NCI-H1930 (cell line): Measurements from ENCODE around the gene ZBED4.

Source experiments
- DNase-seq, 2 experiments: peaks; one replicate each; lab custom pipeline; 2025; lab: John Stamatoyannopoulos, UW

The ZBED4 gene

DNA sequence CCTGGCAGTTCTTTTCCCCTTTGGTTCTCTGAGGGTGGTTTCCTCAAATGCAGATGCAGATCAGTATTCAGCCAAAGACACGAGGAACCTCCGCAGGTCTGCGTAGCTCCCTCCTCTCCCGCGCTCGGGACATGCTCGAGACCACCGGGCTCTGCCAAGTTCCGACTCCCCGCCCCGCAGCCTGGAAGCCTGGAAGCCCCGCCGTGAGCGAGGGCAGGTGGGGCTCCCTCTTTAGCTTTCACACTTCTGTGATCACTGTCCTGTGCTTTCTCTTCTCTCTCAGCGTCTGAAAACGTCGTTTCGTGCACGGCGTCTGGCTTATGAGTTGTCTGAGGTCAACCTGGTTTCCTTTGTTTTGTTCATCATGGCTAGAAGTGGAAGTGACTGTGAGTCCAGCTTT, 26.6 kb downstream of the ZBED4 start:
- no peak for DNase-seq

DNA sequence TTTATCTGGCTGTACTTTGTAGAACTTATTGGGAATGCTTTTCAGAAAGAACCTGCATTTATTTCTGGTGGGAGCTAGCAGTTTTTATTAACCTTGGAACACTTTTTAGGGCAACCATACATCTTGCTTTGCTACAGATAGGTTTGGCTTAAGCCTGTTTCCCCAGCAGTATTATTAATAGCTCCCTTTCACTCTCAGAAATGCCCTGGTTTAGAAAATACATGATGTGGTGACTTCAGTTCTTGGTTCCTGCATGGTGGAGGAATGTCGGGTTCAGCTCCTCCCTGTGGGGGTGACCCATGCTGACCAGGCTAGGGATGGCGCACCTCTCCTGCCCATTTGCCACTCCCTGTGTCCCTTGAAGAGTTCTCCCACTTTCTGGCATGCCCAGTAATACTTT, 28.2 kb downstream of the ZBED4 start:
- DNase-seq = no peak

DNA sequence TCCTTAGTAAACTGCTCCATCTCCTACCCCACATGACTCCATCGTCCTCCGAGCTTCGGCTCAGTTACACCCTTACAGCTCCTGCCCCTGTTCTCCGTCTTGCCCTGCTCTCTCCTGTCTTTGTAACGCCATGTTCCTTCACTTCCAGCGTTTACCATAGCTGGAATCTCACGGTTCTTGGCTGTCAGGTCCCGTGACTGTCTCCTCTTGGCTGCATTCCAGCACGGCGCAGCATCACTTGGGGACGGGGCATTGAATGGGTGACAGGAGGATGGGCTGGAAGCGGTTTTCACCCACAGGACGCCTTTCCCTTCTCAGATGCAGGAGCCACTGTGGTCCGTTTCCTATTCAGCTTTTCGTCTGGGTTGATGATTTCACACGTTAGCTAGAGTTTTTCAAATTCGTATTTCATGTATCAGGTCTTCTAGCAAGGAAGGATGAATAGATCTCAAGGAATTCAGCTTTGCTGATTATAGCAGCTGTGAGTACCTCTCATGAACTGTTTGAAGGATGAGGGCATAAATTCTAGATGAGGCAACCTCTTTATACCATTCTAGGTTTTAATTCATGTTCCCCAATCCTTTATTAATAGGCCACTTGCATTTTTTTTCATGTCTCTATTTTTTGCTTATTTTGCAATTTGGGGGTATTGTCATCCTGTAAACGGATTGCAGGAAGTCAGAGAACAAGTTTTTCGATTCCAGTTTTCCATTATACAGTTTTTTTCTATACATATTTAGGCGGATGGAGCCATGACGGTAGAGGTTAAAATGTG, 29.1 kb downstream of the ZBED4 start:
- DNase-seq = no peak

DNA sequence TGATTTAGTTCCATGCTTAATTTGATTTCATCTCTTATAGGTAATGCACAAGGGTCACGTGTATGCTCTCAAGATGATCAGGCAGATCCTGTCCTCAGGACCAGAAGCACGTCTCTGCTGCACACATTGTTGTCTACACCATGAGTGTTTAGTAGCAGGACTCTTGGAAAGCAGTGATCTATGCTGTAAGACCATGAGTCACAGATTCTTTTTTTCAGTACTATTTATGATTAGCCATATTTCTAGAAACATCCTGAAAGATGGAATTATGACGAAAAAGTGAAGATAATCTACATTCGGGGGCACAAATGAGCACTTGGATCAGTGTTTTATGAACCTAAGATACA, 29.6 kb downstream of the ZBED4 start:
- no peak for DNase-seq

DNA sequence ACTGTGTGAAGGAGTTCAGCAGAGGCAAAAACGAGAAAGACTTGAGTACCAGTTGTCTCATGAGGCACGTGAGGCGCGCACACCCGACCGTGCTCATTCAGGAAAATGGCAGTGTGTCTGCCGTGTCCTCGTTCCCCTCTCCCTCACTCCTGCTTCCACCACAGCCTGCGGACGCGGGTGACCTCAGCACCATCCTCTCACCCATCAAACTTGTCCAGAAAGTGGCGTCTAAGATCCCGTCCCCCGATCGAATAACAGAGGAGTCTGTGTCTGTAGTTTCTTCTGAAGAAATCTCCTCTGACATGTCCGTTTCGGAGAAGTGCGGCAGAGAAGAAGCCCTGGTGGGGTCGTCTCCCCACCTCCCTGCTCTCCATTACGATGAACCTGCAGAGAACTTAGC, 30.4 kb downstream of the ZBED4 start:
- DNase-seq = no peak

DNA sequence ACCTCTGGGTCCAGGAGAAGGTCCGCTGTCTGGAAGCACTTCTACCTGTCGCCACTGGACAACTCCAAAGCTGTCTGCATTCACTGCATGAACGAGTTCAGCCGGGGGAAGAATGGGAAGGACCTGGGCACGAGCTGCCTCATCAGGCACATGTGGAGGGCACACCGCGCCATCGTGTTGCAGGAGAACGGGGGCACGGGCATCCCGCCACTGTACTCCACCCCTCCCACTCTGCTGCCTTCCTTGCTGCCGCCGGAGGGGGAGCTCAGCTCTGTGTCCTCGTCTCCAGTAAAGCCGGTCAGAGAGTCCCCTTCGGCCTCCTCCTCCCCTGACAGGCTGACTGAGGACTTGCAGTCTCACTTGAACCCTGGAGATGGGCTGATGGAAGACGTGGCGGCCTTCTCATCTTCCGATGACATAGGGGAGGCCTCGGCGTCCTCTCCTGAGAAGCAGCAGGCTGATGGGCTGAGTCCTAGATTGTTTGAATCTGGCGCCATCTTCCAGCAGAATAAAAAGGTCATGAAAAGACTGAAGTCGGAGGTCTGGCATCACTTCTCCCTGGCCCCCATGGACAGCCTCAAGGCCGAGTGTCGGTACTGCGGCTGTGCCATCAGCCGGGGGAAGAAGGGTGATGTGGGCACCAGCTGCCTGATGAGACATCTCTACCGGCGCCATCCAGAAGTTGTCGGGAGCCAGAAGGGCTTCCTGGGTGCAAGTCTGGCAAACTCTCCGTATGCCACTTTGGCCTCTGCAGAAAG, 31.0 kb downstream of the ZBED4 start:
- DNase-seq = no peak

DNA sequence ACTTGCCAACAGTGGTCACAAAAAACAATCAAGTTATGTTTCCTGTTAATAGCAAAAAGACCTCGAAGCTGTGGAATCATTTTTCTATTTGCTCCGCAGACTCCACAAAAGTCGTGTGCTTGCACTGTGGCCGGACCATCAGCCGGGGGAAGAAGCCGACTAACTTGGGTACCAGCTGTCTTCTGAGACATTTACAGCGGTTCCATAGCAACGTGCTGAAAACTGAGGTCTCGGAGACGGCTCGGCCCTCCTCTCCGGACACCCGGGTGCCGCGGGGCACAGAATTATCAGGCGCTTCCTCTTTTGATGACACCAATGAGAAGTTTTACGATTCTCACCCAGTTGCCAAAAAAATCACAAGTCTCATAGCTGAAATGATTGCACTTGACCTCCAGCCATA, 31.6 kb downstream of the ZBED4 start:
- no peak for DNase-seq

DNA sequence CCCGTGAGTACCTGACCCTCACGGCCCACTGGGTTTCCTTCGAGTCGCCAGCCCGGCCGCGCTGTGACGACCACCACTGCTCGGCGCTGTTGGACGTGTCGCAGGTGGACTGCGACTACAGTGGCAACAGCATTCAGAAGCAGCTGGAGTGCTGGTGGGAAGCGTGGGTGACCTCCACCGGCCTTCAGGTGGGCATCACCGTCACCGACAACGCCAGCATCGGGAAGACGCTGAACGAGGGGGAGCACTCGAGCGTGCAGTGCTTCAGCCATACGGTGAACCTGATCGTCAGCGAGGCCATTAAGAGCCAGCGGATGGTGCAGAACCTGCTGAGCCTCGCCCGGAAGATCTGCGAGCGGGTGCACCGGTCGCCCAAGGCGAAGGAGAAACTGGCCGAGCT, 32.2 kb downstream of the ZBED4 start:
- no peak for DNase-seq

DNA sequence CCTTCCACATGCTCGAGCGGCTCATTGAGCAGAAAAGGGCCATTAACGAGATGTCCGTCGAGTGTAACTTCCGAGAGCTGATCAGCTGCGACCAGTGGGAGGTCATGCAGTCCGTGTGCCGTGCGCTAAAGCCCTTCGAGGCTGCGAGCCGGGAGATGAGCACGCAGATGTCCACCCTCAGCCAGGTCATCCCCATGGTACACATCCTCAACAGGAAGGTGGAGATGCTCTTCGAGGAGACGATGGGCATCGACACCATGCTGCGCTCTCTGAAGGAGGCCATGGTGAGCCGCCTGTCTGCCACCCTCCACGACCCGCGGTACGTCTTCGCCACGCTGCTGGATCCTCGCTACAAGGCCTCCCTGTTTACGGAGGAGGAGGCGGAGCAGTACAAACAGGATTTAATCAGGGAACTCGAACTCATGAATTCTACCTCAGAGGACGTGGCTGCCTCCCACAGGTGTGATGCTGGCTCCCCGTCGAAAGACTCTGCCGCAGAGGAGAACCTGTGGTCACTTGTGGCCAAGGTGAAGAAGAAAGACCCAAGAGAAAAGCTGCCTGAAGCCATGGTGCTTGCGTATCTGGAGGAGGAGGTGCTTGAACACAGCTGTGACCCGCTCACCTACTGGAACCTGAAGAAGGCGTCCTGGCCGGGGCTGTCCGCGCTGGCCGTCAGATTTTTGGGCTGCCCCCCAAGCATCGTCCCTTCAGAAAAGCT, 32.9 kb downstream of the ZBED4 start:
- DNase-seq = no peak

DNA sequence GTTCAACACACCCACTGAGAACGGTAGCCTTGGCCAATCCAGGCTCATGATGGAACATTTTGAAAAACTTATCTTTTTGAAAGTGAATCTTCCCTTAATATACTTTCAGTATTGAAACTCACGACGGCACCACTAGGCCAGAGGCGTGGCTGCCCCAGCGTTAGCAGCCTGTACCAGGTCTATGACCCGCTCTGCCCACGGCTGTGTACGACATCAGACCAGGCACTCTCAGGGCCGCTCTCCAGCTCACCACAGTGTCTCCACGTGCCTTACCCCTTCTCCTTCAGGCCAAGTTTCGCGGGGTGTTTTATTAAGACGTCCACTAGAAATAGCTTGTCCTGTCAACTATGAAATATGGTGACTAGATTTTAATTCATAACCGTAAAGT, 33.4 kb downstream of the ZBED4 start:
- DNase-seq = no peak

DNA sequence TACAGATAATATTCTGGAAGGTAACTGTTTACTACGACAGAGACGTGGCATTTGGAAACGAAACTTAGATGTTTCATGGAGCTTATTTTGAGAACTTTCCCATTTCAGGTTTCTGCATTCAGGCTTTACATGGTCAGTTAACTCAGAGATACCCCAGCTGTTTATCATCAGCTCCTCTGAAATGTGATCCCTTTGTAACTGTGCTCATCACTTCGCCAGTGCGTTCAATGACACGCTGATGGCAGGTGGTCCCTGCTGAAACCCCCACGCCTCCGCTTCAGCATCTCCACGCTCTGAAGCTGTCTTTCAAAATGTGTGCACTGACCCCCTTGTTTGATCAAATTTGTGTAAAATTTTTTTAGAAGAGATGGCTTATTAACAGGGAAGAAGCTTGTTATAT, 34.1 kb downstream of the ZBED4 start:
- no peak for DNase-seq

DNA sequence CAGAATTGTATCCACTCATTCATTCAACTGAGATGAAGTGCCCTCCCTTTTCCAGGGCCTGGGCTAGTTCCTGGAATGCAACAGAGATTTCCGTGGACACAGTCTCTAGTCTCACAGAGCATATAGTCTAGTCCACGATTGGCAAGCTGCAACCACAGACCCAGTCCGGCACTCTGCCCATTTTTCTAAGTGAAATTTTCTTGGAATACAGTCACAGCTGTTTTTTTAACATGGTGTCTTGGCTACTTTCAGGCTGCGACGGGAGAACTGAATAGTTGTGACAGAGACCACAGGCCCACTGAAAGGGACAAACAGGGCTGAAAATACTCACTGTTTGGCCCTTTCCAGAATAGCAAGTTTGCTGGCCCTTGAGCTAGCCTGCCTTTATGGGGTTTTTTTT, 35.4 kb downstream of the ZBED4 start:
- no peak for DNase-seq

DNA sequence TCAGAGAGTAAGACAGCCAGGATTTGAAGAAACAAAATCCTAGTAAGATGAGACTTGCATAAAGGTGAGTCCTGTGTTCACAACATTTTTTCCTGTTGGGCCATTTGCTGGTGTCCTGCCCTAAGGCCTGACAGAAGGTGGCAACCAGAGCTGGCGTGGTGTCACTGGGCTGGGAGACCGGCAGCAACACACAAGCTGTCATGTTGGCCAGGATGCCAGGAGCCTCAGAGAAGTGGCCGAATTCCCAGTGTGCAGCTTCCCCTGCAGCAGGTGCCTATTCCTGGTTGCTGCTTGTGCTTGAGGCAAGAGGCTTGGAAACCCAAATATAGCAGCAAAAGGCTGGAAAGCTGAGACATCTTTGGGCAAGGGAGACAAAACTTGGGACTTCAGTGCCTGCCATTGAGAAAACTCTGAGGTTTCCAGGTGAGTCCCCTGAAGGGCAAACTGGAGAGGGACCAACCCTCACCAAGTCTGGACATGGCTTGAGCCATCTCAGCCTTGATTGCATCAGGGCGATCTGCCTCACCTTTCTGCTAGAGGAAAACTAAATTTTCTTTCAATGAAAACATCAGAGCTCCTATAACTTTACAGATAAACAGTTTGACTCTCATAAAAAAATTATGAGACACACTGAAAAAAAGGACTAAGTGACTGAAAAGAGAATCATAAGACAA, 38.7 kb downstream of the ZBED4 start:
- DNase-seq = no peak

DNA sequence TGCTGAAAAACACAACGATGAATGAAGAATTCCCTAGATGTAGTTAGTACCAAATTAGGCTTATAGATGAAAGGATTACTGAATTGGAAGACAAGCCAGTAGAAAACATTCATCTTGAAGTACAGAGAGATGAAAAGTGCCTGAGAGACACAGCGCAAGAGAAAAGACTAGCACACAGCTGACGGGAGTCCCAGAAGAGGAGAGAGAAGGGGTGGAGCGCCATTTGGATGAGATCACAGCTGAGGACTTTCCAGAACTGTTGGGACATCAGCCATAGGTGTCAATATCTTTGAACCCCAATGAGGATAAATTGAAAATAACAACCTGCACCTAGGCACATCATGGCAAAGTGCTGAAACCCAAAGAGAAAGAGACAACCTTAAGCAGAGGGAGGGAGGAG, 39.4 kb downstream of the ZBED4 start:
- no peak for DNase-seq

DNA sequence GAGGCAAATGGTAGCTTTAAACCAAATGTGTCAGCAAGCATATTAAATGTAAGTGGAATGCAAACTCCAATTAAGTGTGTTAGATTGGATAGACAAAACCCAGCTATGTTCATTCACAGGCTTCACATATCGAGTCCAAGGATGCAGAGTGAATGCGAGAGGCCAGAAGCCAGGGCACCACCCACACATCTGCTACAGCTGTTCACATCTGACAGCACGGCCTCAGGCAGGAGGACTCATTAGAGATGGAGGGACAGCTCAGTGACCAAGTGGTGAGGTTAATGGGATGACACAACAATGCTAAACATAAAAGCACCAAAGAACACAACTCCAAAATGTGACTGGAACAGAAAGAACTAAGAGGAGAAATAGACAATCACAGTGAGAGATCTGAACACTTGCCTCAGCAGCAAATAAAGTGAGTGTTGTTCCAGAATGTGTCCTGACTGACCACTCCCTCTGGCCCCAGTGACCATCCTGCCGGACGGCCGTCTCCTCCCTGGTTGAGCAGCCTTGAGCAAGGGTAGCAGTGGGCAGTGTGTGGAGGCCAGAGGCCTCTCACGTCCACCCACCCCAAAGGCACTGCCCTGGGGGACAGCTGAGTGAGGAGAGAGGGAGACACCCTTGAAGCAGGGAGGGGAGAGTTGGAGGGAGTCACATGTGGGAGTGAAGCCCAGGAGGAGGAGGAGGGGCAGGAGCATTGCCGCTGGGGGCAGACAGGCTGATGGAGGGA, 40.8 kb downstream of the ZBED4 start:
- no peak for DNase-seq

DNA sequence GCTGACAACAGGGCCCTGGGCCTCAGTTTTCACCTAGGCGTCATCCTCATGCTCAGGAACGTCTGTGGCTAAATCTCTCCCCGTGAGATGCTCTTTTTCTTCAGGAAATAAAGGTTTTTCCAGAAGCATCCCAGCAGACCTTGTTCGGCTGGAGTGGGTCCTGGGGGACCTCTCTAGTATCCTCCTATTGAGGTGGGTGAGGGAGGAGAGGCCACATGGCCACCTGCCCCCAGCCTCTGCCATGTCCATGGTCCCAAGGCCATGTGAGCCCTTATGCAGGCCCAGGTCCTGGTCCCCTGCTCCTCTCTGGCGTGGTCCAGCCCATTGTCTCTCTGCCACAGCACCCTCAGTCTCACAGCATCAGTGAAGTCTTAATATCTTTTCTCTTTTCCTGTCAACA, 42.6 kb downstream of the ZBED4 start:
- DNase-seq = no peak

DNA sequence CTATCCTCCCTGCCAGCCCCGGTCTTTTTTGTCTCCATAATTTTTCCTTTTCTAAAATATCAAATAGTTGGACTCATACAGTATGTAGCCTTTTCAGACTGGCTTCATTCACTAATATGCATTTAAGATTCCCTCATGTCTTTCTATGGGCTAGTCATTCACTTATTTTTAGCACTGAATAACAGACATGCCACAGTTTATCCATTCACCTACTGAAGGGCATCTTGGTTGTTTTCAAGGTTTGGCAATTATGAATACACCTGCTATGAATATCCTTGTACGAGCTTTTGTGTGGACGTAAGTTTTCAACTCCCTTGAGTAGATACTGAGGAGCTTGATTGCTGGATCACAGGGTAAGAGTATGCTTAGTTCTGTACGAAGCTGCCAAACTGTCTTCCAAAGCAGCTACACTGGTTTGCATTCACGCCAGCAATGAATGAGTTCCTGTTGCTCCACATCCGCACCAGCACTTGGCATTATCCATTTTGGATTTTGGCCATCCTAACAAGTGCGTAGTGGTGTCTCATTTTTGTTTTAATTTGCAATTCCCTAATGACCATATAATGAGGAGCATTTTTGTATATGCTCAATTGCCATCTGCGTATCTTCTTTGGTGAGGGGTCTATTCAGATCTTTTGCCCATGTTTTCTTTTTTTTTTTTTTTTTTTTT, 43.5 kb downstream of the ZBED4 start:
- DNase-seq = no peak

DNA sequence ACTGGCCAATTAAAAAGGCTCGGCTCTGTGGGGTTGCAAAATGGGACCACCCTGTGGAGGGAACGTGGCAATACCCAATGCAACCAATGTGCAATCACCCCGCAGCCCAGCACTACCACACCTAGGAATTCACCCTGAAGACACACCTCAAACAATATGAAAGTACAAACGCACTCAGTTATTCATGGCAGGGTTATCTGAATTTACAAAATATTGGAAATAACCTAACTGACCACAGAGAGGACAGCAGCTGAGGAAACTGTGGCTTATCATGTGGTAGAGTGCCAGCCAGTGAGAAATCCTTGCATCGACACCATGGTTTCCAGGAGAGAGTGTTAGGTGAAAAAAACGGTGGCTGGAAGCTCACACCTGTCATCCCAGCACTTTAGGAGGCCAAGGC, 45.9 kb downstream of the ZBED4 start:
- no peak for DNase-seq

DNA sequence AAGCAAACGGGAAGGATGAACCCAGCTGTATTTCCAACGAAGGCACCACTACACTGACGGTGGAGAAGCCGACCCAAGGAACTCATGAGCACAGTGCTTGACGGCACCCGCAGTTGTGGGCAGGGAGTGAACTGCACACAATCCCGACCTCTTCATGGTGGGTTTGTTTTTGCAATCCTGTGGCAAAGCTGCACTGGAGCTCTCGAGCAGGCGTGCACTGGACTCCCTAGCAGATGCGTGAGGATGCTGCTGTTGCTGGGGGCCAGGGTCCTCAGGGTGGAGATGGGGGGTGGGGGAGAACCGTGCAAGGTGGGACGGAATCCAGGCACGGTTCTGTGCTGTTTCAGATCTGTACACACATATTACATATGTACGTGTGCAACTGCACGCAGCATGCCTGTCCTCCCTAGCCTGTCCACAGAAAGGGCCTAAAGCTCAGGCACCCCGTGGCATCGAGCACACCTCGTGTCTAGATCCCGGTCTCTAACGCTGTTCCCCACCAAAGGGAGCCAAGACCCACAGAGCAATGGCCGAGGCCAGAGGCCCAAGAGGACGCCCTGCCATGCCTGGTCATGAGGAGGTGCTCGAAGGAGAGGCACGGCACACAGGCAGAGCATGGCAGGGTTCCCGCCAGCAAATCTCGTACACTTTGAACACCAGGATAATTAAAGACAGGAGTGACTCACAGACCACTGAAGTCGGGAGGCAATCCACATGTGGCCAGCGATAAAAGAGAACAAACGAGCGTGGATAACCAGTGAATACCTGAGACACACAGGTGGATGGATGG, 47.0 kb downstream of the ZBED4 start:
- no peak for DNase-seq

DNA sequence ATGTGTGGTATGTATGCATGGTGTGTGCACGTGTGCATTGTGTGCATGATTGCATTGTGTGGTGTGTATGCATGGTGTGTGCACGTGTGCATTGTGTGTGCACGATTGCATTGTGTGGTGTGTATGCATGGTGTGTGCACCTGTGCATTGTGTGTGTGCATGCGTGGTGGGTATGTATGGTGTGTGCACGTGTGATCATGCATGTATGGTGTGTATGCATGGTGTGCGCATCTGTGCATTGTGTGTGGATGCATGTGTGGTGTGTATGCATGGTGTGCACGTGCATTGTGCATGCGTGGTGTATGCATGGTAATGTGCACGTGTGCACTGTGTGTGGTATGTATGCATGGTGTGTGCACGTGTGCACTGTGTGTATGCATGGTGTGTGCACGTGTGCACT, 47.8 kb downstream of the ZBED4 start:
- no peak for DNase-seq
